Fibroblast of skin of left biceps (primary cell): ENCODE results near the gene OR9A4.
"Not testable (repeated sequence)": the region's sequence is repeated elsewhere in the genome, so short reads cannot be mapped to it uniquely, and the experiment has no call there.

Experiments used
- DNase-seq, 2 experiments: peaks; one replicate each; pipeline ENCODE4 v3.0.0-alpha.2; 2013; ENCODE audit warnings: low read depth in 2 of 2

OR9A4 gene

GRCh38 chr7:141916099-141916498 is at the start of gene OR9A4:
OR9A4 (plus strand) TSS chr7:141916399; CDS start chr7:141918876, 2,477 bp downstream.
- DNase-seq = no peak

- no peak for DNase-seq
These were observed 49.2 kb upstream of the OR9A4 start for GRCh38 chr7:141866974-141867373.

GRCh38 chr7:141872931-141873330 is 43.3 kb upstream of the OR9A4 start:
- DNase-seq = no peak

GRCh38 chr7:141874787-141875186 is 41.4 kb upstream of the OR9A4 start:
- no peak for DNase-seq

- no peak for DNase-seq
These were observed 40.7 kb upstream of the OR9A4 start for GRCh38 chr7:141875453-141875852.

- no peak for DNase-seq
These were observed 39.8 kb upstream of the OR9A4 start for GRCh38 chr7:141876371-141876770.

- no peak for DNase-seq
These were observed 38.8 kb upstream of the OR9A4 start for GRCh38 chr7:141877365-141877764.

- no peak for DNase-seq
These were observed 35.2 kb upstream of the OR9A4 start for GRCh38 chr7:141880960-141881359.

GRCh38 chr7:141884539-141885225 is 31.5 kb upstream of the OR9A4 start:
- no peak for DNase-seq

- DNase-seq = no peak
These were observed 26.9 kb upstream of the OR9A4 start for GRCh38 chr7:141889321-141889720.

- DNase-seq = no peak
These were observed 24.9 kb upstream of the OR9A4 start for GRCh38 chr7:141891336-141891735.

GRCh38 chr7:141899366-141899765 is 16.8 kb upstream of the OR9A4 start:
- DNase-seq = not testable (repeated sequence)

GRCh38 chr7:141906285-141906684 is 9.9 kb upstream of the OR9A4 start:
- no peak for DNase-seq

GRCh38 chr7:141911391-141911790 is 4.8 kb upstream of the OR9A4 start:
- no peak for DNase-seq

GRCh38 chr7:141915565-141915964 is 634 bp upstream of the OR9A4 start:
- DNase-seq = no peak

- no peak for DNase-seq
These were observed 4.1 kb downstream of the OR9A4 start for GRCh38 chr7:141920281-141920680.

- DNase-seq = no peak
These were observed 12.1 kb downstream of the OR9A4 start for GRCh38 chr7:141928146-141928844.

GRCh38 chr7:141928845-141929195 is 12.6 kb downstream of the OR9A4 start:
- no peak for DNase-seq

- DNase-seq = no peak
These were observed 14.0 kb downstream of the OR9A4 start for GRCh38 chr7:141930211-141930610.

GRCh38 chr7:141941075-141941474 is 24.9 kb downstream of the OR9A4 start:
- DNase-seq = no peak

- DNase-seq = no peak
These were observed 27.6 kb downstream of the OR9A4 start for GRCh38 chr7:141943846-141944245.

- DNase-seq = no peak
These were observed 28.6 kb downstream of the OR9A4 start for GRCh38 chr7:141944811-141945210.

GRCh38 chr7:141945356-141945755 is 29.2 kb downstream of the OR9A4 start:
- no peak for DNase-seq

- no peak for DNase-seq
These were observed 30.6 kb downstream of the OR9A4 start, which contains the start of gene CLEC5A for GRCh38 chr7:141946796-141947195. CLEC5A (minus strand) TSS chr7:141946974; CDS start chr7:141946292, 682 bp downstream.
